PFSK-1 (cell line): ENCODE data around the gene TNFSF11.

ENCODE experiments used
- FOXP2 ChIP-seq: optimal IDR thresholded peaks from 2 replicates; pipeline ENCODE3; 2011; ENCODE audit warnings: borderline replicate concordance, control low read depth, inconsistent platforms; ENCODE audit not compliant: insufficient read depth; ENCODE audit errors: extremely low read length, extremely low read depth
- POLR2AphosphoS5 ChIP-seq: IDR thresholded peaks from 2 replicates; pipeline ENCODE4 v1.6.1; 2012; ENCODE audit warnings: low read depth, mild to moderate bottlenecking, control low read depth, low read length, moderate library complexity
- SIN3A ChIP-seq: IDR thresholded peaks from 2 replicates; pipeline ENCODE4 v1.6.1; 2012; ENCODE audit warnings: mild to moderate bottlenecking, low read length, moderate library complexity, borderline replicate concordance; ENCODE audit not compliant: insufficient read depth
- TAF1 ChIP-seq: IDR thresholded peaks from 2 replicates; pipeline ENCODE4 v1.6.1; 2012; ENCODE audit warnings: low read length, control low read depth, borderline replicate concordance; ENCODE audit not compliant: insufficient read depth
- TF ChIP-seq, protein P1 (sequence below), 2 experiments: IDR thresholded peaks; 2 replicates each; pipeline versions ENCODE4 v1.6.1 to v1.8.0; 2011 to 2012; ENCODE audit warnings: low read depth in 2 of 2, low read length in 2 of 2, control low read depth in 1 of 2, inconsistent platforms in 1 of 2, mild to moderate bottlenecking in 1 of 2, moderate library complexity in 1 of 2; ENCODE audit not compliant: insufficient read depth in 1 of 2

Gene TNFSF11

DNA sequence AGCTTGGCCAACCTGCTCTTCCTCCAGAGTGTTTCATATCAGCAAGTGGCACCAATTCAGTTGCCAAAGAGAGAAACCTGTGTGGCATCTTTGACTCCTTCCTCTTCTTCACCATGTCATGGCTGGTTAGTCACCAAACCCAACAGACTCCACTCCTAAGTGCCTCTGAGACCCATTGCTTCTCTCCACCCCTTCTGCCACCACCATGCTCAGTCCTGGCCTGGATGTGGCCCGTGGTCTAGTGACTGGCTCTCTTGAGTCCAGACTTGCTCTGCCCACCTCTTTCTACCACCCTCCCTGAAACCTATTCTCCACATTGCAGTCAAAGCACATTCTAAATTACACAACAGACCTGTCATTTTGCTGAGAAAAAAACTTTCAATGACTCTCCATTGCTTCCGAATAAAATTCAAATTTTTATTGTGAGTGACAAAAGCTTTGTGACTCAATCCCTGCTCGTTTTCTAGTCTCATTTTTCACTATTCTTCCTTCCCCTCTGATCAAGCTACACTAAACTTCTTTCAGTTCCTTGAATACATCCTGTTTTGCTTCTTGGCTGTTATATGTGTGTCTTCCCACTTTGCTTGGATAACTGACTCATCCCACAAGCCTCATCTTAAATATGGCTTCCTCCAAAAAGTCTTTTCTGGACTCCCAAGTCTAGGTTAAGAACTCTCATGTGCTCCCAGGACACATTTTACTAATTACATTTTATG, 12.0 kb upstream of the TNFSF11 start:
- TF ChIP-seq, protein P1, sequence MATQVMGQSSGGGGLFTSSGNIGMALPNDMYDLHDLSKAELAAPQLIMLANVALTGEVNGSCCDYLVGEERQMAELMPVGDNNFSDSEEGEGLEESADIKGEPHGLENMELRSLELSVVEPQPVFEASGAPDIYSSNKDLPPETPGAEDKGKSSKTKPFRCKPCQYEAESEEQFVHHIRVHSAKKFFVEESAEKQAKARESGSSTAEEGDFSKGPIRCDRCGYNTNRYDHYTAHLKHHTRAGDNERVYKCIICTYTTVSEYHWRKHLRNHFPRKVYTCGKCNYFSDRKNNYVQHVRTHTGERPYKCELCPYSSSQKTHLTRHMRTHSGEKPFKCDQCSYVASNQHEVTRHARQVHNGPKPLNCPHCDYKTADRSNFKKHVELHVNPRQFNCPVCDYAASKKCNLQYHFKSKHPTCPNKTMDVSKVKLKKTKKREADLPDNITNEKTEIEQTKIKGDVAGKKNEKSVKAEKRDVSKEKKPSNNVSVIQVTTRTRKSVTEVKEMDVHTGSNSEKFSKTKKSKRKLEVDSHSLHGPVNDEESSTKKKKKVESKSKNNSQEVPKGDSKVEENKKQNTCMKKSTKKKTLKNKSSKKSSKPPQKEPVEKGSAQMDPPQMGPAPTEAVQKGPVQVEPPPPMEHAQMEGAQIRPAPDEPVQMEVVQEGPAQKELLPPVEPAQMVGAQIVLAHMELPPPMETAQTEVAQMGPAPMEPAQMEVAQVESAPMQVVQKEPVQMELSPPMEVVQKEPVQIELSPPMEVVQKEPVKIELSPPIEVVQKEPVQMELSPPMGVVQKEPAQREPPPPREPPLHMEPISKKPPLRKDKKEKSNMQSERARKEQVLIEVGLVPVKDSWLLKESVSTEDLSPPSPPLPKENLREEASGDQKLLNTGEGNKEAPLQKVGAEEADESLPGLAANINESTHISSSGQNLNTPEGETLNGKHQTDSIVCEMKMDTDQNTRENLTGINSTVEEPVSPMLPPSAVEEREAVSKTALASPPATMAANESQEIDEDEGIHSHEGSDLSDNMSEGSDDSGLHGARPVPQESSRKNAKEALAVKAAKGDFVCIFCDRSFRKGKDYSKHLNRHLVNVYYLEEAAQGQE (IDR thresholded peaks at IDR 0.05; ENCODE audit: insufficient read depth in 1 of 2, low read depth in 2 of 2, low read length in 2 of 2), result no peak
- TF ChIP-seq POLR2AphosphoS5, result no peak

DNA sequence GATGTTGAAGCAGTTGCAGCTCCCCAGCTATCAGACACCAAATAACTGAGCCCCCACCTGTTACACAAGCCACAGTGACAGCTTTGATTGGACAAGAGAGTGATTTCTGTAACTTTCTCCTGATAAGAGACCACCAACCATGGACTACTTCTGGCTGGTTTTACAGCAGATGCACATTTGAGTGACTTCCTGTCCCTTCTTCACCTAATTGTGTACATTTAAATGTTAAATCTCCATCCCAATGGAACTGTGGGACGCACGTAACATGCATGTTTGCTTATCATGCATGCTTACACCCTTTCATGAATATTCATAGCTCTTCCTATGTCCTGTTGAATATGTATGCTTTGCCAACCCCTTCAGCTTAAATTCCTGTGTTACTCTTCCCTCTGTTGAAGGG, 6.0 kb upstream of the TNFSF11 start:
- TF ChIP-seq FOXP2 (no peak), POLR2AphosphoS5 (no peak), TAF1 (no peak), SIN3A (no peak)
- TF ChIP-seq, protein P1 (IDR thresholded peaks at IDR 0.05; ENCODE audit: insufficient read depth in 1 of 2, low read depth in 2 of 2, low read length in 2 of 2), result no peak

DNA sequence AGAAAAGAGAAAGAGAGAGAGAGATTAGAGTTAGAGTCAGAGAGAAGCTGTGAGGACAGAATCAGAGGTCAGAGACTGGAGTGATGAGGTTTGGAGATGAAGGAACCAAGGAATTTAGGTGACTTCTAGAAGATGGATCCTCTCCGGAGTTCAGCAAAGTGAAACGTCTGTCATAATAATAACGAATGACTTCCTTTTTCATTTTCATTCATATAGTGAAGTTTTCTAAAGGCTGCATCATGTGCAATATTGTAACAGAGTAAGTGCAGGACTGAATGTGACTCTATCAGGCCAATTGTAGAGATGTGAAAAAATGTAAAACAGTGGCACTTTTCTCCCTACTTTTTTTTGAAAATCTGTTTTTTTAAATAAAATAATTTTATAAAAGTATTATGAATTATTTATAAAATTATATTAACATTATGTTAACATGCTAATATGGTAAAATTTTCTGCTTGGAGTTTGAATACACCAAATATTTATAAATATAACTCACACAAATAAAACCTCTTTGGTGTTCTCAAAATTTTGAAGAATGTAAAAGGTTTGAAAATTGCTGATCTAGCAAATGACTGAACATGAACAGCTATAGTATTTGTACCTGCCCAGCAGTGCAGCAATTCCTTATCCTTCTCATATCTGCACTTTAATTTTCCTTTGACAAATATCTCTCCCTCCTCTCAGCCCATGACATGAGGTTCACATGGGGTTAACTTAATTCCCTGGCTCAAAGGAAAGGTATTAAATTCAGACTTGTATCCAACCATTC, 4.2 kb upstream of the TNFSF11 start:
- TF ChIP-seq, protein P1 (IDR thresholded peaks at IDR 0.05; ENCODE audit: insufficient read depth in 1 of 2, low read depth in 2 of 2, low read length in 2 of 2), result no peak
- TF ChIP-seq POLR2AphosphoS5 (no peak), TAF1 (no peak), SIN3A (no peak), FOXP2 (no peak)

DNA sequence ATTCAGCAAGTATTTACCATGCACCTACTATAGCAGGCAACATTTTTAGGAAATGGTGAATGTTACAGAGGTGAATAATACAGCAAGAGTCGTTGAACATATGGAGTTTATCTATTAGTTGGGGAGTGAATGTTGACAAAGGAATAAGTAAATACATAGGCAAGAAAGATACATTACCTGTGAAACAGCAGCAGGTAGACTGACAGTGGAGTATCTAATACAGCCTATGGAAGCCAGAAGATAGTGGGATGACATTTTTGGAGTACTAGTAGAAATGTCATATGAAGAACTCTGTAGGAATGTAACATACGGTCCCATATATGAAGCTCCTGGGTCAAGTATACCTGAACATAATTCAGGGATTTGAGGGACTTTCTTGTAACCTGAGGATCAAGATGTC, 2.1 kb upstream of the TNFSF11 start:
- TF ChIP-seq SIN3A (no peak), FOXP2 (no peak), POLR2AphosphoS5 (no peak), TAF1 (no peak)
- TF ChIP-seq, protein P1 (IDR thresholded peaks at IDR 0.05; ENCODE audit: insufficient read depth in 1 of 2, low read depth in 2 of 2, low read length in 2 of 2), result no peak
